Astrocyte of the spinal cord (primary cell): ENCODE data around the gene RASEF.

Source experiments
- DNase-seq: peaks from one replicate; pipeline ENCODE4 v3.0.0; 2011; ENCODE audit warnings: low read depth, low spot score
- H3K4me3 ChIP-seq: 2 replicates; pipeline ENCODE4 v1.5.1; 2011; ENCODE audit warnings: low read depth, mild to moderate bottlenecking, low read length, moderate library complexity
- in situ Hi-C: cut with HindIII; loops from 2 replicates; pipeline ENCODE4 v1.10.0; 2017; ENCODE audit warnings: low sequenced_read_pairs
- TF ChIP-seq, protein P1 (sequence below): IDR thresholded peaks from 2 replicates; pipeline ENCODE4 v1.5.1; 2012; ENCODE audit warnings: low read depth, mild to moderate bottlenecking, low read length, inconsistent platforms

The RASEF gene

DNA sequence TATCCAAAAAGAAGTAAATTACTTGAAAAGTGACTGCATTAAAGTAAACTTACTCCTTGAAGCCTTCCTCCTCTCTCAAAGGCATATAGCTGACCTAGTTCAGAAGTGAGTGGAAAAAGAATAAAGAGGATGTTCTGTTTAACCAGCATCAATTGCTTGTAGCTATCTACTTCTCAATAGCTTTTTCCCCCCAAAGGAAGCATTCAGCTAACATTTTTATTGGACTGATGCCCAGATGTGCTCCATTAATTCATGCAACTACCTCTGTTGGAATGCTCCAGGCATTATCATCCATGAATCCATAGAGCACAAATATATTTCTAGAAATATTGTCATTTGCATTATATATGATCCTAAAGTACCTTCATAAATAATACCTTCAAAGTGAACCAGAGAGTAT is 132.8 kb downstream of the RASEF start:
- in situ Hi-C loops: no loop called here

More for the DNA sequence above, 132.8 kb downstream of the RASEF start:
- TF ChIP-seq, protein P1, sequence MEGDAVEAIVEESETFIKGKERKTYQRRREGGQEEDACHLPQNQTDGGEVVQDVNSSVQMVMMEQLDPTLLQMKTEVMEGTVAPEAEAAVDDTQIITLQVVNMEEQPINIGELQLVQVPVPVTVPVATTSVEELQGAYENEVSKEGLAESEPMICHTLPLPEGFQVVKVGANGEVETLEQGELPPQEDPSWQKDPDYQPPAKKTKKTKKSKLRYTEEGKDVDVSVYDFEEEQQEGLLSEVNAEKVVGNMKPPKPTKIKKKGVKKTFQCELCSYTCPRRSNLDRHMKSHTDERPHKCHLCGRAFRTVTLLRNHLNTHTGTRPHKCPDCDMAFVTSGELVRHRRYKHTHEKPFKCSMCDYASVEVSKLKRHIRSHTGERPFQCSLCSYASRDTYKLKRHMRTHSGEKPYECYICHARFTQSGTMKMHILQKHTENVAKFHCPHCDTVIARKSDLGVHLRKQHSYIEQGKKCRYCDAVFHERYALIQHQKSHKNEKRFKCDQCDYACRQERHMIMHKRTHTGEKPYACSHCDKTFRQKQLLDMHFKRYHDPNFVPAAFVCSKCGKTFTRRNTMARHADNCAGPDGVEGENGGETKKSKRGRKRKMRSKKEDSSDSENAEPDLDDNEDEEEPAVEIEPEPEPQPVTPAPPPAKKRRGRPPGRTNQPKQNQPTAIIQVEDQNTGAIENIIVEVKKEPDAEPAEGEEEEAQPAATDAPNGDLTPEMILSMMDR: no peak
- DNase-seq: peak; percentile 41
- H3K4me3 ChIP-seq: no peak overlapping the region
